ENCODE results near the gene SERINC2.
"Not testable (repeated sequence)": the region's sequence is repeated elsewhere in the genome, so short reads cannot be mapped to it uniquely, and the experiment has no call there.

SERINC2 gene

DNA sequence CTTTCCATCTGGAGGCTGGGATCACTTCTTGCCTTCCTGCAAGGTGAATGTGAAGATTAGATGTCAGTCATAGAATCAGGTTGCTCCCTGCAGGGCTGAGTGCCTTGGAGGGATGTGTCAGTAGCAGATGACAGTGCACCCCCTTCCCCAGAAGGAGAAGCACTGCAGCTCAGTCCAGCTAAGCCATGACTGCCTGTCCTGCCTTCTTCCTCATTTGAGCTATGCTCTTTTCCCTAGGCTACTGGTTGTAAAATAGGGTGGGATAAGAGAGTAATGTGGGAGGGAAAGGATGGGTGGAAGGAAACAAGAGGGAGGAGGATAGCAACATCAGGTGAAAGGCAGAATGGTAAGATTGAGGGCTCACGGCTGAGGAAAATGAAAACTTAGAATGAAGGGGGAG, 29.0 kb upstream of the SERINC2 start:
- DNase-seq (ENCODE audit: low spot score), result no peak
- in situ Hi-C loops (cut with MboI; ENCODE audit: low pct_unique_long_range_greater_than_20kb, low sequenced_read_pairs, unreplicated experiment), result no loop called here

GRCh38 chr1:31386576-31387243, 26.3 kb upstream of the SERINC2 start:
- in situ Hi-C loops (cut with MboI; ENCODE audit: low pct_unique_long_range_greater_than_20kb, low sequenced_read_pairs, unreplicated experiment); DNase-seq (ENCODE audit: low spot score): not testable (repeated sequence)

More for the DNA sequence above, 29.0 kb upstream of the SERINC2 start:
- TF ChIP-seq, protein P1, sequence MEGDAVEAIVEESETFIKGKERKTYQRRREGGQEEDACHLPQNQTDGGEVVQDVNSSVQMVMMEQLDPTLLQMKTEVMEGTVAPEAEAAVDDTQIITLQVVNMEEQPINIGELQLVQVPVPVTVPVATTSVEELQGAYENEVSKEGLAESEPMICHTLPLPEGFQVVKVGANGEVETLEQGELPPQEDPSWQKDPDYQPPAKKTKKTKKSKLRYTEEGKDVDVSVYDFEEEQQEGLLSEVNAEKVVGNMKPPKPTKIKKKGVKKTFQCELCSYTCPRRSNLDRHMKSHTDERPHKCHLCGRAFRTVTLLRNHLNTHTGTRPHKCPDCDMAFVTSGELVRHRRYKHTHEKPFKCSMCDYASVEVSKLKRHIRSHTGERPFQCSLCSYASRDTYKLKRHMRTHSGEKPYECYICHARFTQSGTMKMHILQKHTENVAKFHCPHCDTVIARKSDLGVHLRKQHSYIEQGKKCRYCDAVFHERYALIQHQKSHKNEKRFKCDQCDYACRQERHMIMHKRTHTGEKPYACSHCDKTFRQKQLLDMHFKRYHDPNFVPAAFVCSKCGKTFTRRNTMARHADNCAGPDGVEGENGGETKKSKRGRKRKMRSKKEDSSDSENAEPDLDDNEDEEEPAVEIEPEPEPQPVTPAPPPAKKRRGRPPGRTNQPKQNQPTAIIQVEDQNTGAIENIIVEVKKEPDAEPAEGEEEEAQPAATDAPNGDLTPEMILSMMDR (IDR thresholded peaks at IDR 0.05; ENCODE audit: extremely low read depth, insufficient read depth, missing control alignments), result no peak

- TF ChIP-seq, protein P1 (IDR thresholded peaks at IDR 0.05; ENCODE audit: extremely low read depth, insufficient read depth, missing control alignments), result no peak
- in situ Hi-C loops (cut with MboI; ENCODE audit: low pct_unique_long_range_greater_than_20kb, low sequenced_read_pairs, unreplicated experiment), result no loop called here
- no peak for DNase-seq (ENCODE audit: low spot score)
Measured at GRCh38 chr1:31387612-31388011, 25.4 kb upstream of the SERINC2 start.

- DNase-seq (ENCODE audit: low spot score), result no peak
- in situ Hi-C loops (cut with MboI; ENCODE audit: low pct_unique_long_range_greater_than_20kb, low sequenced_read_pairs, unreplicated experiment), result no loop called here
- TF ChIP-seq, protein P1 (IDR thresholded peaks at IDR 0.05; ENCODE audit: extremely low read depth, insufficient read depth, missing control alignments), result no peak
Measured at GRCh38 chr1:31389616-31390015, 23.4 kb upstream of the SERINC2 start.

- TF ChIP-seq, protein P1 (IDR thresholded peaks at IDR 0.05; ENCODE audit: extremely low read depth, insufficient read depth, missing control alignments), result no peak
- in situ Hi-C loops (cut with MboI; ENCODE audit: low pct_unique_long_range_greater_than_20kb, low sequenced_read_pairs, unreplicated experiment), result no loop called here
- DNase-seq (ENCODE audit: low spot score), result no peak
Measured at GRCh38 chr1:31390071-31390470, 22.9 kb upstream of the SERINC2 start.

GRCh38 chr1:31393463-31393862, 19.6 kb upstream of the SERINC2 start:
- in situ Hi-C loops (cut with MboI; ENCODE audit: low pct_unique_long_range_greater_than_20kb, low sequenced_read_pairs, unreplicated experiment), result no loop called here
- TF ChIP-seq, protein P1 (IDR thresholded peaks at IDR 0.05; ENCODE audit: extremely low read depth, insufficient read depth, missing control alignments), result no peak
- DNase-seq (ENCODE audit: low spot score), result no peak

DNA sequence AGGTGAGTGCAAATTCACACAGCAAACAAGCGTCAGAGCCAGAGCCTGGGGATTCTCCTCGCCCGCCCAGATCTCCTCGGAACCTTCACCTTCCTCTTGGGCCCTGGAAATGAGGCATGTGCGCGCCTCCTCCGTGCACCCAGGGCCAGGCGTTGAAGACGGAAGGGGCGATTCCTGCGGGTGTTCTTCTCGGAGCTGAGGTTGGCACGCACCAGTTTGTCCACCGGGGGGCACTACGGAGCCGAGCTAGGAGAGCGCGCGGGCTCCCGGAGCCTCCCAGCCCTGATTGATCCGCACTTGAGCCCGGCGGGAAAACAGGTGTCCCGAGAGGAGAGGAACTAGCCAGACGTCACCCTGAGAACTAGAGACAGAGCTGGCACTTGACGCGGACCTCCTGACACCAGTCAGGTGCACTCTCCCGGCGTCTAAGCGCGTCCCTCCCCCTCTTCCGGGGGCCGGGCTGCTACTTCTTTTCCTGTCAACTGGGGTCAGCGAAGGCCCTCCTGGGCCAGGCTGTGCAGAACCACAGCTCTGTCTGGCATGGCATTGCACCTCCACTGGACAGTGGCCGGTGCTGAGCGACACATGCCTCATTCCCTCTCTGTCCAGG, 18.3 kb upstream of the SERINC2 start:
- TF ChIP-seq, protein P1 (IDR thresholded peaks at IDR 0.05; ENCODE audit: extremely low read depth, insufficient read depth, missing control alignments), result peak; percentile 90
- in situ Hi-C loops (cut with MboI; ENCODE audit: low pct_unique_long_range_greater_than_20kb, low sequenced_read_pairs, unreplicated experiment), result no loop called here
- DNase-seq (ENCODE audit: low spot score), result peak; percentile 83
